Measurements from ENCODE around the gene CCL13.

Gene CCL13

DNA sequence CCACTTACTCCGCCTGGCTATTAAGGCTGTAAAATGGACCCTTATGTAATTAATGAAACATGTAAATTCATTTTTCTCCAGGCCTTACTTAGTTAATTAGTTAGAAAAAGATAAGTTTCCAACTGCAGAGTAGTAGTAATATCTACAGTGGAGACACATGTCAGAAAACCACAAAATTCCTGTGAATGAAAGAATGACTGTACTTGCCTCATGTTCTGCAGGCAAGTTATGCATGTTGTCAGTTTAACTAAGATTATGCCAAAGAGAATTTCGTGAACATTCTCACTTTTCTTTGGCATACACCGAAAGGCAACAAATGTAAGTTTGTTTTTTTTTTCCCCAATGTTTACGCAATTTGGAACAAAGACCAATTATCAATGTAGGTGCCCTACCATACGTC lies 23.6 kb downstream of the CCL13 start:
- TF ChIP-seq, protein P1, sequence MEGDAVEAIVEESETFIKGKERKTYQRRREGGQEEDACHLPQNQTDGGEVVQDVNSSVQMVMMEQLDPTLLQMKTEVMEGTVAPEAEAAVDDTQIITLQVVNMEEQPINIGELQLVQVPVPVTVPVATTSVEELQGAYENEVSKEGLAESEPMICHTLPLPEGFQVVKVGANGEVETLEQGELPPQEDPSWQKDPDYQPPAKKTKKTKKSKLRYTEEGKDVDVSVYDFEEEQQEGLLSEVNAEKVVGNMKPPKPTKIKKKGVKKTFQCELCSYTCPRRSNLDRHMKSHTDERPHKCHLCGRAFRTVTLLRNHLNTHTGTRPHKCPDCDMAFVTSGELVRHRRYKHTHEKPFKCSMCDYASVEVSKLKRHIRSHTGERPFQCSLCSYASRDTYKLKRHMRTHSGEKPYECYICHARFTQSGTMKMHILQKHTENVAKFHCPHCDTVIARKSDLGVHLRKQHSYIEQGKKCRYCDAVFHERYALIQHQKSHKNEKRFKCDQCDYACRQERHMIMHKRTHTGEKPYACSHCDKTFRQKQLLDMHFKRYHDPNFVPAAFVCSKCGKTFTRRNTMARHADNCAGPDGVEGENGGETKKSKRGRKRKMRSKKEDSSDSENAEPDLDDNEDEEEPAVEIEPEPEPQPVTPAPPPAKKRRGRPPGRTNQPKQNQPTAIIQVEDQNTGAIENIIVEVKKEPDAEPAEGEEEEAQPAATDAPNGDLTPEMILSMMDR (IDR thresholded peaks at IDR 0.05; ENCODE audit: low read depth, low read length, missing control alignments) = no peak
- no peak for DNase-seq (ENCODE audit: low read depth)
- no peak overlapping the region for H3K4me3 ChIP-seq (ENCODE audit: low read depth, low read length)

DNA sequence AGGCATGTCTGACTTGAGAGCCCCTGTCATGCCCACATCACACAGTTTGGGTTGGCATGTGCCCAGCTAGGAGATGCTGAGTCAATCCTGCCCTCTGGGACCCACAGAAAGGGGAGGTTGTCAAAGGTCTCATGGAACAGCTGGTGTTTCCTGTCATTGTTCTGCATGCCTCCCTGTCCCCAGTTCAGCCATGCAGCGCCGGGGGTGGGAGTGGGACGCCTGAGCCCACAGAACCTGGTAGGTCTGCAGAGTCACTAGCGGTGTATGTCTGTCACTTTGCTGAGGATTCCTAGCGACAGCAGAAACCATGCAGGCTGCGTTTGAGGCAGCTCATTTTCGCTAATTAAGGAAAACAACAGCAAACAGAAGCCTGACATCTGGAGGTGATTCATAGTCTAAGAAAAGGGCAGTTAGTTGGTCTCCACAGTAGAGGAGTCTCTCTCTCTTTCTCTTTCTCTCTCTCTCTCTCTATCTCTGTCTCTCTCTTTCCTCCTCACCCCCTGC lies 26.4 kb downstream of the CCL13 start:
- no peak for DNase-seq (ENCODE audit: low read depth)
- TF ChIP-seq, protein P1 (IDR thresholded peaks at IDR 0.05; ENCODE audit: low read depth, low read length, missing control alignments) = no peak
- no peak overlapping the region for H3K4me3 ChIP-seq (ENCODE audit: low read depth, low read length)

DNA sequence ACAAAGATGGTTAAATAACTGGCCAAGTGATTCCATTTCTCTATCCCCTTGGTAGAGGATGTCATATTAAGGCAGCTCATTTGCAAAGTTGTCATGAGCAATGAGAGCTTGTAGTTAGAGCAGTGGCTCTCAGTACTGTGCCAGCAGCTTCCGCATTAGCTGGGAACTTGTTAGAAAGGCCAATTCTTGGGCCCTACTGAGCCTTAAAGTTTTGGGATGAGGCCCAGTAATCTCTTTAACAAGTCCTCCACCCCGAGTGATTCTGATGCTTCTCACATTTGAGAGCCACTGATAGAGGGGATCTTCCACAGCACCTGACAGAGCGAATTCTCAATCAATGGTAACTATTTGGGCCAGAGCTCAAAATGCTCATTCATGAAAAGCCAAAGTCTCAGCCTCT lies 26.9 kb downstream of the CCL13 start:
- H3K4me3 ChIP-seq (ENCODE audit: low read depth, low read length) = no peak overlapping the region
- TF ChIP-seq, protein P1 (IDR thresholded peaks at IDR 0.05; ENCODE audit: low read depth, low read length, missing control alignments) = no peak
- no peak for DNase-seq (ENCODE audit: low read depth)

DNA sequence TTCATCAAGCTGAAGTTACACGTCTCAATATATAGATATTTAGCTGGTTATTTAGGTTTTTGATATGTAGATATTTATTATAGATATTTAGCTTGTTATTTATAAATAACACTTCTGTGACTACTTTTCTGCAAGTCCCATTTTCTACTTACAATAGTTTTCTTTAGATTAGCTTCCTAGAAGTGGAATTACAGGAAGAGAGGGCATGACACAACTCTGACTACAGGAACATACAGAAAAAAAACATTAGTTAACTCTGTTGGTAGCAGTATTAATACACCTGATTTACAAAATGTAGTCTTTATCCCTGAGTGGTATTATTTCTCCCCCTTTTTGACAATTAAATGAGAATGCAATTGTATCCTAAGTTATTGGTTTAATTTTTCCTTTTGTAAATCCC lies 28.0 kb downstream of the CCL13 start:
- TF ChIP-seq, protein P1 (IDR thresholded peaks at IDR 0.05; ENCODE audit: low read depth, low read length, missing control alignments) = no peak
- DNase-seq (ENCODE audit: low read depth) = no peak
- H3K4me3 ChIP-seq (ENCODE audit: low read depth, low read length) = no peak overlapping the region

DNA sequence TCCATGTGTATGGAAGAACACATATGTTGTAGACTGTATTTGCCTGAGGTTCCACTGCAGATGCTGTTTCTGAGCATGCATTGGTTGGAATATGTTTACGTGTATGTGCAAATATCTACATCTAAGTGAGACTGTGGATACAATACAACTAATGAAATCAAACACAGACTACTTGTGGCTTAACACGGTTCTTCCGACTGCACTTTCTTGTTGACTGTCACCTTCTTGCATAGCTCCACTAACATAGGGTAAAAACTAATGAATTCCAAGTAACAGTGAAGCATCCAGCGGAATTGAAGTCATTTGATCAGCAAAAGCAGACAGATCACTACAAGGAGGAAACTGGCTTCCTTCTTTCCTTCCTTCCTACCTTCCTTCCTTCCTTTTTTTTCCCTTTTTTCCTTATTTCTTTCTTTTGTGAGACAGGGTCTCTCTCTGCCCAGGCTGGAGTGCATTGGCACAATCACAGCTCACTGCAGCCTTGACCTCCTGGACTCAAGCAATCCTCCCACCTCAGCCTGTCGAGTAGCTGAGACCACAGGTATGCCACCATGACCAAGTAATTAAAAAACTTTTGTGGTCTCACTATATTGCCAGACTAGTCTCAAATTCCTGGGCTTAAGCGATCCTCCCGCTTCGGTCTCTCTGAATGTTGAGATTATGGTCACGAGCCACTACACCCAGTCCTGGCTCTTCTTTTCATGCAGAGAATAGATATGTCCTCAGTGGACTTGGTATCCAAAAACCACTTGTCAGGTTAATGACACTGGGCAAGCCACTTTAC lies 28.7 kb downstream of the CCL13 start:
- no peak for DNase-seq (ENCODE audit: low read depth)
- H3K4me3 ChIP-seq (ENCODE audit: low read depth, low read length) = no peak overlapping the region
- TF ChIP-seq, protein P1 (IDR thresholded peaks at IDR 0.05; ENCODE audit: low read depth, low read length, missing control alignments) = no peak

DNA sequence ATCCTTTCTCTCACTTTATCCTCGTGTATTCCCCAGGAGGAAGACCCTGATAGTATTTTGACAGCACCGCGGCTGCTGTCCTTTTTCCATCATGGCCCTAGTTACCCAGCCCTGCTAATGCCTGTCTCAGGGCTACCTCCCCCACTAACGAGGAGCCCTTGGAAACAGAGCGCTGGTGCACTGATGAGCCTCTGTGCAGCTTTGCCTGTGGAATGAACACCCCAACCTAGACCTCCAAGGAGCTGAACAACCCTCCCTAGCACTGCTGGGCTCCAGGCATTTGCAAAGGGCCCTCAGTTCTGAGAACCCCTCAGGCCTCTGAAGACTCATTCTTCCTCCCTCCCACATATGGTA lies 30.0 kb downstream of the CCL13 start:
- TF ChIP-seq, protein P1 (IDR thresholded peaks at IDR 0.05; ENCODE audit: low read depth, low read length, missing control alignments) = no peak
- DNase-seq (ENCODE audit: low read depth) = no peak
- no peak overlapping the region for H3K4me3 ChIP-seq (ENCODE audit: low read depth, low read length)

All from GM12864 (cell line).